Uterus (tissue), 4 donors: ENCODE data around the gene ALDH1A3. TPM values are rescaled to one million over a fixed set of nuclear protein-coding genes. Genes with fewer than 3 reads are reported as not detected.

Experiments
- DNase-seq, 2 donors: peaks; one replicate each; pipeline ENCODE4 v3.0.0-alpha.2; 2019 to 2020
- H3K27ac ChIP-seq, 2 donors: fragments of 200-600 bp; sonication (generic); 1 replicate in 1 of 2; 2 replicates in 1 of 2; pipeline ENCODE4 v1.5.1; 2016 to 2018
- H3K27me3 ChIP-seq, 2 donors: fragments of 200-600 bp; sonication (generic); one replicate each; pipeline ENCODE4 v1.5.1; 2018 to 2019; ENCODE audit warnings: control low read depth in 1 of 2
- H3K36me3 ChIP-seq, 2 donors: fragments of 200-600 bp; sonication (generic); one replicate each; pipeline ENCODE4 v1.5.1; 2019; ENCODE audit warnings: control low read depth in 1 of 2
- H3K4me1 ChIP-seq, 2 donors: fragments of 200-600 bp; sonication (generic); one replicate each; pipeline ENCODE4 v1.5.1; 2018 to 2019; ENCODE audit warnings: control low read depth in 1 of 2
- H3K4me3 ChIP-seq, 2 donors: fragments of 200-600 bp; sonication (generic); 1 replicate in 1 of 2; 2 replicates in 1 of 2; pipeline ENCODE4 v1.5.1; 2018 to 2019; ENCODE audit warnings: mild to moderate bottlenecking in 1 of 2
- H3K9me3 ChIP-seq, 2 donors: fragments of 200-600 bp; sonication (generic); one replicate each; pipeline ENCODE4 v1.5.1; 2019; ENCODE audit warnings: control low read depth in 1 of 2
- CTCF ChIP-seq, 4 experiments: fragments of 200-600 bp in 2 of 4; fragments of 450-650 bp in 2 of 4; sonication (generic) in 2 of 4; IDR thresholded peaks; one replicate each; pipeline ENCODE4 v1.5.1; 2016 to 2019; ENCODE audit warnings: antibody characterized with exemption in 4 of 4, mild to moderate bottlenecking in 2 of 4, moderate library complexity in 1 of 4
- POLR2A ChIP-seq, 2 donors: fragments of 450-650 bp; IDR thresholded peaks; one replicate each; pipeline ENCODE4 v1.6.1; 2016; ENCODE audit warnings: antibody characterized with exemption in 2 of 2, mild to moderate bottlenecking in 1 of 2, moderate library complexity in 1 of 2
- intact Hi-C: fragments of 100-400 bp; cut with DNase I; formaldehyde crosslinking; loops from one replicate; pipeline ENCODE4 v1.15.1; 2023; ENCODE audit warnings: low total_unique reads
- total RNA-seq, 4 donors: library from RNA; depleted of rRNA in 3 of 4; stranded (reverse); fragments of >200 nt in 3 of 4; gene quantifications; one replicate each; pipeline versions ENCODE4 v1.1.0 to v1.2.4, GENCODE V29; 2014 to 2023
- donor health status: DM: yes; HTN: yes; CAD: no.

Gene ALDH1A3
- total RNA-seq, 4 donors from 2014 or later: 15.6 to 55.2 (median 26.4) TPM

DNA sequence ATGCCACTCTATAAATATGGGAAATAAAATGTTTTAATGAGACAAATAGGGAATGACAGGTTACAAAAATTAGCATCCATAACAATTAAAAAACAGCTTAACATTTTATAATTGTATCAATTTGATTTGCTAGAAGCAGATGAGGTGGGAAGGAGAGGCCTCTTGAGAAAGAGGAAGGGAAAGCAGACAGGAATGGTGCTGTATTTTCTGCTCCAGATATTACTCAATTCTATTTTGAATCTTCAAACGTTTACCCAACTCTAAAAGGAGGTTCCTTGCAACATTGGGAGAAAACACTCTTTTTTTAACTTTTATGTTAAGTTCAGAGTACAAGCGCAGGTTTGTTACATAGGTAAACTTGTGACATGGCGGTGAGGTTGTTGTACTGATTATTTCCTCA, 44.9 kb upstream of the ALDH1A3 start:
- Histone ChIP-seq H3K9me3 (no peaks in the 10 kb centered on the region), H3K36me3 (no peaks in the 10 kb centered on the region), H3K27ac (no peak overlapping the region), H3K4me3 (no peak overlapping the region), H3K27me3 (no peaks in the 10 kb centered on the region), H3K4me1 (no peaks in the 10 kb centered on the region)
- TF ChIP-seq CTCF (IDR thresholded peaks at IDR 0.05) (no peak), POLR2A (IDR thresholded peaks at IDR 0.05) (no peak)
- intact Hi-C loops: no loop called here
- DNase-seq: no peak

DNA sequence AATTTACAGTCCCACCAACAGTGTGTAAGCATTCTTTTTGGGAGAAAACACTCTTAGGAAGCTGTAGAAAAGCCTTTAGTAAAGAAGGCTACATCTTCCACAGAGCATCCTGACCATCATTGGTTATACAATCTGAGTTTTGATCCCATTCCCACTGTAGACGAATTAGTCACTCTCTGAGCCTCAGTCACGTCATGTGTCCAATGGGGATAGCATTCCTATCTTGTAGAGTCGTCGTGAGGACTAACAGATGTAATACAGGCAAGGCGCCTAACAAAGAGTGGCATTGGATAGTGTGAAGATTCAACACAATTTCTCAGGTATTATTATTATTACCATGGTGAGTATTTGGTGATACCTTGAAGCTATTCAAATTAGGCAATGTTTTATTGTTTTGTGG, 44.0 kb upstream of the ALDH1A3 start:
- Histone ChIP-seq H3K36me3 (no peaks in the 10 kb centered on the region), H3K4me1 (no peaks in the 10 kb centered on the region), H3K27ac (no peak overlapping the region), H3K9me3 (no peaks in the 10 kb centered on the region), H3K27me3 (no peaks in the 10 kb centered on the region), H3K4me3 (no peak overlapping the region)
- intact Hi-C loops: no loop called here
- no peak for DNase-seq
- no peak for TF ChIP-seq CTCF (IDR thresholded peaks at IDR 0.05)
- TF ChIP-seq POLR2A (IDR thresholded peaks at IDR 0.05): no peak

- H3K9me3 ChIP-seq: no peaks in the 10 kb centered on the region
- intact Hi-C loops: no loop called here
- no peak overlapping the region for H3K4me3 ChIP-seq
- H3K36me3 ChIP-seq: no peaks in the 10 kb centered on the region
- no peak overlapping the region for H3K27ac ChIP-seq
- H3K4me1 ChIP-seq: no peaks in the 10 kb centered on the region
- H3K27me3 ChIP-seq: no peaks in the 10 kb centered on the region
- TF ChIP-seq CTCF (IDR thresholded peaks at IDR 0.05) (no peak), POLR2A (IDR thresholded peaks at IDR 0.05) (no peak)
- no peak for DNase-seq
Observed at GRCh38 chr15:100836501-100836900, 43.1 kb upstream of the ALDH1A3 start.

DNA sequence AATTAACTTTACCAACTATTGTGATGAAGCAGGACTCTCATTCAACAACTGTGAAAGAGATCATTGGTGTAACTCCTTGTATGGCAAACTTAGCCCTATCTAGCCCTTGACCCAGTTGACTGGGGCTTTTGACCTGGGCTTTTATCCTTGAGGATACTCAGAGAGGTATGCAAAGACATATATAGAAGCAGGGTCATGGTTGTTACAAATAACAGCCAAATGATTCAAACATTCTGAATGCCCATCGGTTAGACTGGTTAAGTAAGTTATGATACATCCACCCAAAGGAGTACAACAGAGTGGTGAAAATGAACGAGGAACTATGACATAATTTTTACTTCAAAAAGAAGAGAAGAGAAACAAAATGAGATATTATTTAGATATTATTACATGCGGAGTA, 38.2 kb upstream of the ALDH1A3 start:
- Histone ChIP-seq H3K9me3 (no peaks in the 10 kb centered on the region), H3K27ac (no peak overlapping the region), H3K27me3 (no peaks in the 10 kb centered on the region), H3K4me1 (no peaks in the 10 kb centered on the region), H3K4me3 (no peak overlapping the region), H3K36me3 (no peaks in the 10 kb centered on the region)
- no peak for TF ChIP-seq POLR2A (IDR thresholded peaks at IDR 0.05)
- no peak for TF ChIP-seq CTCF (IDR thresholded peaks at IDR 0.05)
- no peak for DNase-seq
- intact Hi-C loops: no loop called here

DNA sequence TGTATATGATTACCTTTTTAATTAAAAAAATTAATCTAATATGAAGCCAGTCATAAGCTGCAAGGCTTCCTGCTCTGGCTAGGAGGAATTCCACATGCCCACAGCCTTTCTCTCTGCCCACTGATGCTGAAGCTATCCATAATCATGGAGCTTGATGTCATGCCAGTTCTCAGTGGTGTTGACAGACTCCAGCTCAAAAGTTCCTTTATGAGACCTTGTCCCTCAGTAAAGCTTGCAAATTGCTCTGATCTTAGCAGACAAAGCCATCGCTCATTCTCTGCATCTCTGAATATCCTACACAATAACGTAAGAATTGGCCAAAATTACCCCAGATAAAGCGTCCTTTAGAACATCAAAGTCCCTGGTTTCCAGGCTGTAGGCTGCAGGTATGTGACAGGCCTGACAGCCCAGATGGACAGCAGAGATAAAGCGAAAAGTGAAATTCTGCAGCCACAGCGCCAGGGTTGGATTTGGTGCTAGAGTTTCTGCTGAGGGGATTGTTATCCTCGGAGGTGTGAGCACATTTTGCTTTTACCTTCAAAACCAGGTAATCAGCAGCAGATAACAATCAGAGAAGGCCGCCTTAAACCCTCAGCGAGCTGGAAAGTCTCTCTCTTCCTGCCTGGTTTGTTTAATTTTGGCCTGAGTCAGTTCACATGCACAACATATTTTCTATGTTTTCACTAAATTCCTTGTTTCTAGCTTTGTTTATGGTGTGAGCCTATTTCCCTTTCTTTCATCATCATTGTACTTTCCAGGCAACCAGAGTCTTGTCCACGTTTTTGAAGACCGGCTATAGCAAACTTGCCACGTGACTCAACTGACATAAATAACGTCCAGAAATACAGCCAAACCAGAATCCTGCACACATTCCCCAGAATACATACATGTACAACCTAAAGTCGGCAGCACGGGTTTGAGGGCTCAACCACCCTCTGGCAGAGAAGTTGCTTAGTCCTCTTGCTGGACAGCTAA, 36.6 kb upstream of the ALDH1A3 start:
- H3K27ac ChIP-seq: no peak overlapping the region
- intact Hi-C loops: no loop called here
- no peaks in the 10 kb centered on the region for H3K4me1 ChIP-seq
- H3K4me3 ChIP-seq: no peak overlapping the region
- no peaks in the 10 kb centered on the region for H3K9me3 ChIP-seq
- no peaks in the 10 kb centered on the region for H3K36me3 ChIP-seq
- no peaks in the 10 kb centered on the region for H3K27me3 ChIP-seq
- no peak for TF ChIP-seq POLR2A (IDR thresholded peaks at IDR 0.05)
- TF ChIP-seq CTCF (IDR thresholded peaks at IDR 0.05): no peak
- DNase-seq: no peak
